DND-41 (cell line): Measurements from ENCODE around the gene EXOC6.

ENCODE experiments used
- ATAC-seq: fragments of 200-7000 bp; cut with Tn5 transposase; 3 replicates; pipeline ENCODE4 v1.9.1; 2021; ENCODE audit warnings: low read depth; ENCODE audit not compliant: insufficient read depth
- DNase-seq: peaks from one replicate; pipeline ENCODE4 v3.0.0-alpha.2; 2020
- H2AFZ ChIP-seq: 2 replicates; pipeline ENCODE4 v1.6.0; 2012; ENCODE audit warnings: low read depth, low read length
- H3K27ac ChIP-seq: 2 replicates; pipeline ENCODE4 v1.5.1; 2012; ENCODE audit warnings: low read length, inconsistent platforms
- H3K27me3 ChIP-seq: fragments of 200-600 bp; sonication (generic); 2 replicates; pipeline ENCODE4 v1.6.0; 2012; ENCODE audit warnings: low read length, mild to moderate bottlenecking, inconsistent platforms; ENCODE audit not compliant: insufficient read depth, poor library complexity
- H3K36me3 ChIP-seq: 2 replicates; pipeline ENCODE4 v1.5.1; 2012; ENCODE audit warnings: low read length, inconsistent platforms; ENCODE audit not compliant: insufficient read depth
- H3K4me1 ChIP-seq: 2 replicates; pipeline ENCODE4 v1.5.1; 2012; ENCODE audit warnings: mild to moderate bottlenecking, low read length; ENCODE audit not compliant: insufficient read depth
- H3K4me2 ChIP-seq: 2 replicates; pipeline ENCODE4 v1.6.0; 2012; ENCODE audit warnings: mild to moderate bottlenecking, moderate library complexity, low read length, inconsistent platforms; ENCODE audit not compliant: insufficient read depth
- H3K4me3 ChIP-seq, 2 experiments: fragments of 200-600 bp in 1 of 2; shearing (Covaris generic) in 1 of 2; 2 replicates each; pipeline ENCODE4 v1.5.1; 2012 to 2016; ENCODE audit warnings: inconsistent platforms in 2 of 2, low read length in 2 of 2, mild to moderate bottlenecking in 2 of 2, low read depth in 1 of 2, moderate library complexity in 1 of 2
- H3K79me2 ChIP-seq: 2 replicates; pipeline ENCODE4 v1.6.0; 2012; ENCODE audit warnings: low read length, inconsistent platforms; ENCODE audit not compliant: insufficient read depth
- H3K9ac ChIP-seq: 2 replicates; pipeline ENCODE4 v1.6.0; 2012; ENCODE audit warnings: low read depth, mild to moderate bottlenecking, inconsistent platforms, low read length, moderate library complexity
- H3K9me3 ChIP-seq: 2 replicates; pipeline ENCODE4 v1.5.1; 2012; ENCODE audit warnings: low read length, moderate library complexity, mild to moderate bottlenecking, inconsistent platforms; ENCODE audit not compliant: insufficient read depth, severe bottlenecking
- H4K20me1 ChIP-seq: 2 replicates; pipeline ENCODE4 v1.6.0; 2012; ENCODE audit warnings: low read length; ENCODE audit not compliant: insufficient read depth
- EZH2 ChIP-seq: IDR thresholded peaks from 3 replicates; pipeline ENCODE4 v1.6.1; 2012; ENCODE audit warnings: borderline replicate concordance, low read depth, mild to moderate bottlenecking, moderate library complexity, low read length, inconsistent platforms; ENCODE audit not compliant: severe bottlenecking
- TF ChIP-seq, protein P1 (sequence below): IDR thresholded peaks from 2 replicates; pipeline ENCODE4 v1.5.1; 2012; ENCODE audit warnings: borderline replicate concordance, low read length, moderate library complexity, mild to moderate bottlenecking; ENCODE audit not compliant: poor library complexity, severe bottlenecking; ENCODE audit errors: extremely low read depth

EXOC6 gene

GRCh38 chr10:92830478-92831389, 17.6 kb upstream of the EXOC6 start:
- H3K9me3 ChIP-seq, result no peaks in the 10 kb centered on the region
- peak overlapping the region; percentile 81 for H2AFZ ChIP-seq
- ATAC-seq (peak; percentile 84), DNase-seq (peak; percentile 40)
- peaks cover 10% of the 10 kb centered on the region for H3K4me1 ChIP-seq
- H3K36me3 ChIP-seq, result no peaks in the 10 kb centered on the region
- no peaks in the 10 kb centered on the region for H3K27me3 ChIP-seq
- TF ChIP-seq, protein P1, sequence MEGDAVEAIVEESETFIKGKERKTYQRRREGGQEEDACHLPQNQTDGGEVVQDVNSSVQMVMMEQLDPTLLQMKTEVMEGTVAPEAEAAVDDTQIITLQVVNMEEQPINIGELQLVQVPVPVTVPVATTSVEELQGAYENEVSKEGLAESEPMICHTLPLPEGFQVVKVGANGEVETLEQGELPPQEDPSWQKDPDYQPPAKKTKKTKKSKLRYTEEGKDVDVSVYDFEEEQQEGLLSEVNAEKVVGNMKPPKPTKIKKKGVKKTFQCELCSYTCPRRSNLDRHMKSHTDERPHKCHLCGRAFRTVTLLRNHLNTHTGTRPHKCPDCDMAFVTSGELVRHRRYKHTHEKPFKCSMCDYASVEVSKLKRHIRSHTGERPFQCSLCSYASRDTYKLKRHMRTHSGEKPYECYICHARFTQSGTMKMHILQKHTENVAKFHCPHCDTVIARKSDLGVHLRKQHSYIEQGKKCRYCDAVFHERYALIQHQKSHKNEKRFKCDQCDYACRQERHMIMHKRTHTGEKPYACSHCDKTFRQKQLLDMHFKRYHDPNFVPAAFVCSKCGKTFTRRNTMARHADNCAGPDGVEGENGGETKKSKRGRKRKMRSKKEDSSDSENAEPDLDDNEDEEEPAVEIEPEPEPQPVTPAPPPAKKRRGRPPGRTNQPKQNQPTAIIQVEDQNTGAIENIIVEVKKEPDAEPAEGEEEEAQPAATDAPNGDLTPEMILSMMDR, result no peak
- no peak for TF ChIP-seq EZH2
- no peaks in the 10 kb centered on the region for H4K20me1 ChIP-seq
- no peaks in the 10 kb centered on the region for H3K79me2 ChIP-seq
- no peak overlapping the region for H3K9ac ChIP-seq
- H3K4me3 ChIP-seq, result no peak overlapping the region; a peak in 1 of 4 replicates
- peak overlapping the region; percentile 55 for H3K27ac ChIP-seq
- H3K4me2 ChIP-seq, result peak overlapping the region; percentile 46

DNA sequence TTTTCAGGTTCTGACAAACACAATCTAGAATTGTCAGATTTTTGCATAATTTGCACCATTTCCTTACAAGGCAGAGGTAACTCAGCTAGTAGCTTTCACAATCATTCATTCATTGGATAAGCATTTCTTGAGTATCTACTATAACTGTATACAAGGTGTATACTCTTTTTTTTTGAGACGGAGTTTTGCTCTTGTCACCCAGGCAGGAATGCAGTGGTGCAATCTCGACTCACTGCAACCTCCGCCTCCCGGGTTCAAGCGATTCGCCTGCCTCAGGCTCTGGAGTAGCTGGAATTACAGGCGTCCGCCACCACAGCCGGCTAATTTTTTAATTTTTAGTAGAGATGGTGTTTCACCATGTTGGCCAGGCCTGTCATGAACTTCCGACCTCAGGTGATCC, 16.2 kb upstream of the EXOC6 start:
- ATAC-seq, result no peak
- Histone ChIP-seq H3K9me3 (no peaks in the 10 kb centered on the region), H3K36me3 (no peaks in the 10 kb centered on the region), H3K9ac (no peak overlapping the region), H4K20me1 (no peaks in the 10 kb centered on the region), H3K79me2 (no peaks in the 10 kb centered on the region), H2AFZ (no peak overlapping the region), H3K27me3 (no peaks in the 10 kb centered on the region), H3K27ac (no peak overlapping the region), H3K4me2 (no peak overlapping the region), H3K4me3 (no peak overlapping the region), H3K4me1 (peaks cover 10% of the 10 kb centered on the region)
- no peak for TF ChIP-seq EZH2
- TF ChIP-seq, protein P1, result no peak
- DNase-seq, result no peak

- H3K79me2 ChIP-seq, result no peaks in the 10 kb centered on the region
- ATAC-seq, result no peak
These were observed 15.2 kb upstream of the EXOC6 start for GRCh38 chr10:92832998-92833650.

More at GRCh38 chr10:92832998-92833650, 15.2 kb upstream of the EXOC6 start:
- Histone ChIP-seq H3K4me3 (no peak overlapping the region), H3K9ac (no peak overlapping the region), H3K9me3 (no peaks in the 10 kb centered on the region), H2AFZ (no peak overlapping the region), H3K4me2 (no peak overlapping the region), H3K27me3 (no peaks in the 10 kb centered on the region), H4K20me1 (no peaks in the 10 kb centered on the region), H3K27ac (no peak overlapping the region), H3K4me1 (peaks cover 20% of the 10 kb centered on the region), H3K36me3 (no peaks in the 10 kb centered on the region)
- no peak for TF ChIP-seq EZH2
- TF ChIP-seq, protein P1, result no peak
- no peak for DNase-seq
